GM12878 (cell line): ENCODE measurements around the gene THADA. TPM values are rescaled to one million over a fixed set of nuclear protein-coding genes. Genes with fewer than 3 reads are reported as not detected.

Experiments used
- ATAC-seq: fragments of 200-7000 bp; cut with Tn5 transposase; 3 replicates; pipeline ENCODE4 v1.9.1; 2020; ENCODE audit warnings: mild to moderate bottlenecking, moderate library complexity
- BruUV-seq: library from RNA; stranded (reverse); fragments of 400-500 nt; replicated peaks from 2 replicates; lab custom pipeline; 2021; lab: Mats Ljungman, UMichigan
- CTCF ChIA-PET: fragments of 300-600 bp; sonication (Branson Sonifier 250); formaldehyde crosslinking; extraction: SDS; loops from one replicate; lab custom pipeline; 2021; ENCODE audit warnings: inconsistent platforms; lab: Yijun Ruan, JAX
- POLR2A ChIA-PET: fragments of 350-600 bp; formaldehyde crosslinking; extraction: SDS; loops from one replicate; lab custom pipeline; 2021; ENCODE audit warnings: inconsistent platforms; lab: Charles Lee
- RAD21 ChIA-PET: fragments of 300-600 bp; sonication (Branson Sonifier 250); formaldehyde crosslinking; loops from one replicate; lab custom pipeline; 2023; ENCODE audit warnings: antibody characterized with exemption; ENCODE audit not compliant: unreplicated experiment; lab: Charles Lee
- SMC1A ChIA-PET: fragments of 300-600 bp; sonication (Branson Sonifier 250); formaldehyde crosslinking; loops from one replicate; lab custom pipeline; 2023; ENCODE audit not compliant: unreplicated experiment, uncharacterized antibody; lab: Charles Lee
- DNase-seq: peaks from one replicate; pipeline ENCODE4 v3.0.0-alpha.2; 2011; ENCODE audit warnings: low read depth, low spot score
- FAIRE-seq: peaks from 3 replicates; lab custom pipeline; 2011; peaks lifted over from hg19 to GRCh38; lab: Jason Lieb, UNC
- H2AFZ ChIP-seq: 2 replicates; pipeline ENCODE4 v1.6.0; 2011; ENCODE audit warnings: low read depth, low read length, control low read depth; ENCODE audit not compliant: control insufficient read depth
- H3K27ac ChIP-seq: 2 replicates; pipeline ENCODE4 v1.5.1; 2011; ENCODE audit warnings: control low read depth; ENCODE audit not compliant: control insufficient read depth, insufficient read depth
- H3K27me3 ChIP-seq, 2 experiments: replicated peaks in 1 of 2; 2 replicates each; pipeline versions ENCODE4 v1.6.0 to v1.6.1; 2011; ENCODE audit warnings: low read length in 1 of 2; ENCODE audit not compliant: control insufficient read depth in 2 of 2, insufficient read depth in 2 of 2
- H3K36me3 ChIP-seq, 2 experiments: 2 replicates each; pipeline ENCODE4 v1.5.1; 2011; ENCODE audit warnings: low read length in 1 of 2; ENCODE audit not compliant: control insufficient read depth in 2 of 2, insufficient read depth in 2 of 2
- H3K4me1 ChIP-seq: 2 replicates; pipeline ENCODE4 v1.6.1; 2011; ENCODE audit warnings: mild to moderate bottlenecking, low read length, moderate library complexity, mixed read lengths; ENCODE audit not compliant: control insufficient read depth, insufficient read depth
- H3K4me2 ChIP-seq: 2 replicates; pipeline ENCODE4 v1.6.0; 2011; ENCODE audit warnings: control low read depth; ENCODE audit not compliant: control insufficient read depth, insufficient read depth
- H3K4me3 ChIP-seq: fragments of 200-600 bp; sonication (generic); 2 replicates; pipeline ENCODE4 v1.5.1; 2016
- H3K79me2 ChIP-seq: 2 replicates; pipeline ENCODE4 v1.6.0; 2011; ENCODE audit warnings: low read length; ENCODE audit not compliant: control insufficient read depth, insufficient read depth
- H3K9ac ChIP-seq: 2 replicates; pipeline ENCODE4 v1.8.0; 2011; ENCODE audit warnings: low read length, control low read depth, mixed read lengths; ENCODE audit not compliant: control insufficient read depth, insufficient read depth
- H3K9me3 ChIP-seq: replicated peaks from 3 replicates; pipeline ENCODE4 v1.5.1; 2011; ENCODE audit warnings: mild to moderate bottlenecking, low read length; ENCODE audit not compliant: control insufficient read depth, insufficient read depth
- H4K20me1 ChIP-seq: 2 replicates; pipeline ENCODE4 v1.6.0; 2011; ENCODE audit not compliant: control insufficient read depth, insufficient read depth
- FOS ChIP-seq: IDR thresholded peaks from 3 replicates; pipeline ENCODE4 v1.6.1; 2011; ENCODE audit warnings: borderline replicate concordance; ENCODE audit not compliant: insufficient read length; ENCODE audit errors: extremely low read depth
- HCFC1 ChIP-seq: fragments of 150-350 bp; IDR thresholded peaks from 2 replicates; pipeline ENCODE4 v1.6.1; 2014; ENCODE audit warnings: low read length
- POLR2AphosphoS2 ChIP-seq: IDR thresholded peaks from 2 replicates; pipeline ENCODE4 v1.6.1; 2011; ENCODE audit warnings: low read depth, mild to moderate bottlenecking, low read length, improper control_type of control experiment, moderate library complexity
- RAD21 ChIP-seq: IDR thresholded peaks from 2 replicates; pipeline ENCODE4 v1.6.1; 2011; ENCODE audit warnings: mild to moderate bottlenecking, low read depth, low read length, moderate library complexity; ENCODE audit not compliant: insufficient read depth
- RCOR1 ChIP-seq: conservative IDR thresholded peaks from 2 replicates; pipeline ENCODE4 v1.6.1; 2012; ENCODE audit warnings: low read depth, low read length, improper control_type of control experiment
- SIN3A ChIP-seq: IDR thresholded peaks from 2 replicates; pipeline ENCODE4 v1.6.1; 2012; ENCODE audit warnings: low read depth, low read length, improper control_type of control experiment
- TCF12 ChIP-seq: IDR thresholded peaks from 2 replicates; pipeline ENCODE4 v1.6.1; 2011; ENCODE audit warnings: low read depth, mild to moderate bottlenecking, low read length
- ZNF207 ChIP-seq: fragments of 450-650 bp; IDR thresholded peaks from 2 replicates; pipeline ENCODE4 v1.6.1; 2014; ENCODE audit warnings: antibody characterized with exemption, mild to moderate bottlenecking, borderline replicate concordance
- WGBS: methylation state at CpG from one replicate; pipeline ENCODE4 v1.1.6; 2016; ENCODE audit warnings: low lambda C conversion rate; ENCODE audit not compliant: insufficient replicate concordance, insufficient coverage; ENCODE audit errors: missing lambda C conversion rate; 5-methylcytosine and 5-hydroxymethylcytosine counted together
- in situ Hi-C: fragments of 300-500 bp; cut with MboI; formaldehyde crosslinking; loops from 9 replicates; pipeline ENCODE4 v1.14.3; 2018; ENCODE audit warnings: mixed read lengths
- intact Hi-C: fragments of 100-400 bp; cut with micrococcal nuclease; formaldehyde crosslinking; loops from one replicate; pipeline ENCODE4 v1.14.2; 2022; ENCODE audit not compliant: unreplicated experiment
- polyA plus RNA-seq, 11 experiments: library from polyadenylated mRNA; depleted of rRNA in 4 of 11; unstranded in 6 of 11; stranded (reverse) in 5 of 11; fragments of >200 nt; fragmentation: Nextera tagmentation in 4 of 11; fragmentation: Illumina TruSeq in 1 of 11; extraction: Ambion mirVana in 4 of 11; extraction: Trizol in 1 of 11; gene quantifications; 1 replicate in 1 of 11; 2 replicates in 10 of 11; pipeline versions ENCODE4 v1.2.1 to v1.2.3, GENCODE V29; 2011 to 2016; ENCODE audit warnings: inconsistent platforms in 2 of 11, missing spikeins in 2 of 11, low read depth in 1 of 11
- total RNA-seq, 4 experiments: library from RNA; depleted of rRNA in 3 of 4; stranded (reverse); fragments of >200 nt in 3 of 4; fragmentation: Illumina TruSeq in 1 of 4; extraction: Trizol in 1 of 4; gene quantifications; 2 replicates each; pipeline versions ENCODE4 v1.2.1 to v1.2.3, GENCODE V29; 2013 to 2021
- TF ChIP-seq, protein P1 (sequence below): IDR thresholded peaks from 2 replicates; pipeline ENCODE4 v1.6.1; 2011; ENCODE audit warnings: mild to moderate bottlenecking, low read depth, low read length, moderate library complexity; ENCODE audit not compliant: insufficient replicate concordance
- TF ChIP-seq, protein P2 (sequence below): IDR thresholded peaks from 2 replicates; pipeline ENCODE4 v1.6.1; 2012; ENCODE audit warnings: low read length, inconsistent platforms
- TF ChIP-seq, protein P3 (sequence below): fragments of 450-650 bp; IDR thresholded peaks from 2 replicates; pipeline ENCODE4 v1.6.1; 2017; ENCODE audit warnings: mild to moderate bottlenecking
- TF ChIP-seq, protein P4 (sequence below): fragments of 450-650 bp; IDR thresholded peaks from 2 replicates; pipeline ENCODE4 v1.6.1; 2017; ENCODE audit warnings: mild to moderate bottlenecking, moderate library complexity

Gene THADA
- total and polyA plus RNA-seq, 10 of the 15 experiments (the other 5 are each of a cell fraction or from before 2014, with no cell fraction given), result 14.6 to 33.2 (median 23.2) TPM

DNA sequence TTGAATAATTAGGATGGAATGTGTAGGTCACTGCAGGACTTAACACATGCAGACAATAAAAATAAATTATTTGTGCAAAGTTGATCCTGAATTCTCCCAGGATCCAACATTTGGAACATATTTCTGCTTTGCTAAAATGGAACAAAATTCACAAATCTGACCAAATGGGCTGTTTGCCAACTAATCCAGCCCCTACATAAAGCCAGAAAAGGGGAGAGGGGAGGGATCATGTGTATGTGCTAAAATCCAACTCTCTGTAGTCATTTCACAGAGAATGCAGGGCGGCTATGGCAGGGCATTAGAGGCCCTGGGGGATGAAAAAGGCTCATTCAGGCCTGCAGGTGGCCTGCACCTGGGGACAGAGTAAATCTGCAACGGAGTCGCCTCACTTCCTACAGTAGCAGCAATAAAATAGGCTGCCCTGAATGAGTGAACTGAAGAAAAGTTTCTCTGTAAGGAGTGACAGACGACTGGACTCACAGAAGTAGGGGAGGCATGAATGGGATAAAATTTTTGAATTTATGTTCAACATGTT lies 365.4 kb downstream of the THADA start:
- POLR2A ChIA-PET, result interaction anchor here (1.6 to 2.1 kb wide), 2 partner anchors 99 to 206 kb away, joined by 3 to 17 read pairs; no protein-coding TSS in a partner anchor
- no peak for TF ChIP-seq SIN3A
- TF ChIP-seq POLR2AphosphoS2, result no peak
- TF ChIP-seq ZNF207, result no peak
- TF ChIP-seq, protein P1, sequence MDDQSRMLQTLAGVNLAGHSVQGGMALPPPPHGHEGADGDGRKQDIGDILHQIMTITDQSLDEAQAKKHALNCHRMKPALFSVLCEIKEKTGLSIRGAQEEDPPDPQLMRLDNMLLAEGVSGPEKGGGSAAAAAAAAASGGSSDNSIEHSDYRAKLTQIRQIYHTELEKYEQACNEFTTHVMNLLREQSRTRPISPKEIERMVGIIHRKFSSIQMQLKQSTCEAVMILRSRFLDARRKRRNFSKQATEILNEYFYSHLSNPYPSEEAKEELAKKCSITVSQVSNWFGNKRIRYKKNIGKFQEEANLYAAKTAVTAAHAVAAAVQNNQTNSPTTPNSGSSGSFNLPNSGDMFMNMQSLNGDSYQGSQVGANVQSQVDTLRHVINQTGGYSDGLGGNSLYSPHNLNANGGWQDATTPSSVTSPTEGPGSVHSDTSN, result no peak
- TF ChIP-seq FOS, result no peak
- no peak for TF ChIP-seq RAD21
- TF ChIP-seq, protein P2, sequence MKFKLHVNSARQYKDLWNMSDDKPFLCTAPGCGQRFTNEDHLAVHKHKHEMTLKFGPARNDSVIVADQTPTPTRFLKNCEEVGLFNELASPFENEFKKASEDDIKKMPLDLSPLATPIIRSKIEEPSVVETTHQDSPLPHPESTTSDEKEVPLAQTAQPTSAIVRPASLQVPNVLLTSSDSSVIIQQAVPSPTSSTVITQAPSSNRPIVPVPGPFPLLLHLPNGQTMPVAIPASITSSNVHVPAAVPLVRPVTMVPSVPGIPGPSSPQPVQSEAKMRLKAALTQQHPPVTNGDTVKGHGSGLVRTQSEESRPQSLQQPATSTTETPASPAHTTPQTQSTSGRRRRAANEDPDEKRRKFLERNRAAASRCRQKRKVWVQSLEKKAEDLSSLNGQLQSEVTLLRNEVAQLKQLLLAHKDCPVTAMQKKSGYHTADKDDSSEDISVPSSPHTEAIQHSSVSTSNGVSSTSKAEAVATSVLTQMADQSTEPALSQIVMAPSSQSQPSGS, result no peak
- no peak for TF ChIP-seq TCF12
- no peak for TF ChIP-seq HCFC1
- no peak for TF ChIP-seq RCOR1
- TF ChIP-seq, protein P3, sequence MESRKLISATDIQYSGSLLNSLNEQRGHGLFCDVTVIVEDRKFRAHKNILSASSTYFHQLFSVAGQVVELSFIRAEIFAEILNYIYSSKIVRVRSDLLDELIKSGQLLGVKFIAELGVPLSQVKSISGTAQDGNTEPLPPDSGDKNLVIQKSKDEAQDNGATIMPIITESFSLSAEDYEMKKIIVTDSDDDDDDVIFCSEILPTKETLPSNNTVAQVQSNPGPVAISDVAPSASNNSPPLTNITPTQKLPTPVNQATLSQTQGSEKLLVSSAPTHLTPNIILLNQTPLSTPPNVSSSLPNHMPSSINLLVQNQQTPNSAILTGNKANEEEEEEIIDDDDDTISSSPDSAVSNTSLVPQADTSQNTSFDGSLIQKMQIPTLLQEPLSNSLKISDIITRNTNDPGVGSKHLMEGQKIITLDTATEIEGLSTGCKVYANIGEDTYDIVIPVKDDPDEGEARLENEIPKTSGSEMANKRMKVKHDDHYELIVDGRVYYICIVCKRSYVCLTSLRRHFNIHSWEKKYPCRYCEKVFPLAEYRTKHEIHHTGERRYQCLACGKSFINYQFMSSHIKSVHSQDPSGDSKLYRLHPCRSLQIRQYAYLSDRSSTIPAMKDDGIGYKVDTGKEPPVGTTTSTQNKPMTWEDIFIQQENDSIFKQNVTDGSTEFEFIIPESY, result no peak
- TF ChIP-seq, protein P4, sequence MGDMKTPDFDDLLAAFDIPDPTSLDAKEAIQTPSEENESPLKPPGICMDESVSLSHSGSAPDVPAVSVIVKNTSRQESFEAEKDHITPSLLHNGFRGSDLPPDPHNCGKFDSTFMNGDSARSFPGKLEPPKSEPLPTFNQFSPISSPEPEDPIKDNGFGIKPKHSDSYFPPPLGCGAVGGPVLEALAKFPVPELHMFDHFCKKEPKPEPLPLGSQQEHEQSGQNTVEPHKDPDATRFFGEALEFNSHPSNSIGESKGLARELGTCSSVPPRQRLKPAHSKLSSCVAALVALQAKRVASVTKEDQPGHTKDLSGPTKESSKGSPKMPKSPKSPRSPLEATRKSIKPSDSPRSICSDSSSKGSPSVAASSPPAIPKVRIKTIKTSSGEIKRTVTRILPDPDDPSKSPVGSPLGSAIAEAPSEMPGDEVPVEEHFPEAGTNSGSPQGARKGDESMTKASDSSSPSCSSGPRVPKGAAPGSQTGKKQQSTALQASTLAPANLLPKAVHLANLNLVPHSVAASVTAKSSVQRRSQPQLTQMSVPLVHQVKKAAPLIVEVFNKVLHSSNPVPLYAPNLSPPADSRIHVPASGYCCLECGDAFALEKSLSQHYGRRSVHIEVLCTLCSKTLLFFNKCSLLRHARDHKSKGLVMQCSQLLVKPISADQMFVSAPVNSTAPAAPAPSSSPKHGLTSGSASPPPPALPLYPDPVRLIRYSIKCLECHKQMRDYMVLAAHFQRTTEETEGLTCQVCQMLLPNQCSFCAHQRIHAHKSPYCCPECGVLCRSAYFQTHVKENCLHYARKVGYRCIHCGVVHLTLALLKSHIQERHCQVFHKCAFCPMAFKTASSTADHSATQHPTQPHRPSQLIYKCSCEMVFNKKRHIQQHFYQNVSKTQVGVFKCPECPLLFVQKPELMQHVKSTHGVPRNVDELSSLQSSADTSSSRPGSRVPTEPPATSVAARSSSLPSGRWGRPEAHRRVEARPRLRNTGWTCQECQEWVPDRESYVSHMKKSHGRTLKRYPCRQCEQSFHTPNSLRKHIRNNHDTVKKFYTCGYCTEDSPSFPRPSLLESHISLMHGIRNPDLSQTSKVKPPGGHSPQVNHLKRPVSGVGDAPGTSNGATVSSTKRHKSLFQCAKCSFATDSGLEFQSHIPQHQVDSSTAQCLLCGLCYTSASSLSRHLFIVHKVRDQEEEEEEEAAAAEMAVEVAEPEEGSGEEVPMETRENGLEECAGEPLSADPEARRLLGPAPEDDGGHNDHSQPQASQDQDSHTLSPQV, result no peak

More for the DNA sequence above, 365.4 kb downstream of the THADA start:
- Histone ChIP-seq H3K4me1 (peaks cover 26% of the 10 kb centered on the region), H3K9ac (no peak overlapping the region), H3K27me3 (no peaks in the 10 kb centered on the region), H4K20me1 (no peaks in the 10 kb centered on the region), H3K27ac (no peak overlapping the region), H2AFZ (no peak overlapping the region), H3K79me2 (peaks cover 25% of the 10 kb centered on the region), H3K9me3 (no peaks in the 10 kb centered on the region), H3K4me2 (no peak overlapping the region), H3K4me3 (no peak overlapping the region), H3K36me3 (peaks cover 0 to 3% of the 10 kb centered on the region in 2 experiments; a peak in 2 of 4 replicates)
- ChIA-PET RAD21 (interaction anchor here (1.2 to 5.8 kb wide), 10 partner anchors 10 to 286 kb away, joined by 7 to 114 read pairs (median 39); no protein-coding TSS in a partner anchor), SMC1A (interaction anchor here (0.6 to 7.2 kb wide), 18 partner anchors 10 to 370 kb away, joined by 3 to 170 read pairs (median 18); no protein-coding TSS in a partner anchor), CTCF (interaction anchor here (0.7 to 5.2 kb wide), 20 partner anchors 10 to 342 kb away, joined by 3 to 132 read pairs (median 16); no protein-coding TSS in a partner anchor)
- FAIRE-seq (no peak), DNase-seq (no peak), ATAC-seq (no peak)
- in situ Hi-C loops, result loop anchor here (5.0 kb wide), 3 partner anchors 103 to 283 kb away; no protein-coding TSS in a partner anchor
- WGBS, result 76% methylated on average over 4 of the region's 4 CpGs
- intact Hi-C loops, result no loop called here
- no TSS peak for BruUV-seq
